ENCODE measurements around the gene DNAH7.

GRCh38 chr2:195727106-195727505, 341.5 kb downstream of the DNAH7 start:
- no peak for TF ChIP-seq POLR2A (IDR thresholded peaks at IDR 0.05)
- TF ChIP-seq CTCF (IDR thresholded peaks at IDR 0.05): no peak
